SK-N-SH treated with all-trans-retinoic acid at 6 μM for 48 hours (cell line): ENCODE data around the gene ATP9A.
"Not testable (repeated sequence)": the region's sequence is repeated elsewhere in the genome, so short reads cannot be mapped to it uniquely, and the experiment has no call there.

ENCODE experiments used
- ATAC-seq: fragments of 200-7000 bp; cut with Tn5 transposase; 3 replicates; pipeline ENCODE4 v1.9.1; 2020; ENCODE audit warnings: mild to moderate bottlenecking, moderate library complexity
- ARNTL ChIP-seq: fragments of 450-650 bp; formaldehyde crosslinking; IDR thresholded peaks from 2 replicates; pipeline ENCODE4 v1.5.0; 2020; ENCODE audit warnings: low read depth, mild to moderate bottlenecking, moderate library complexity, borderline replicate concordance
- CREB5 ChIP-seq: fragments of 250-450 bp; sonication (Bioruptor Pico); IDR thresholded peaks from 2 replicates; pipeline ENCODE4 v1.5.1; 2020; ENCODE audit warnings: low read depth, mild to moderate bottlenecking, moderate library complexity
- CSDC2 ChIP-seq: fragments of 250-450 bp; sonication (Bioruptor Pico); IDR thresholded peaks from 2 replicates; pipeline ENCODE4 v1.5.0; 2020; ENCODE audit warnings: mild to moderate bottlenecking, moderate library complexity
- CSRNP3 ChIP-seq: fragments of 250-450 bp; sonication (Bioruptor Pico); IDR thresholded peaks from 2 replicates; pipeline ENCODE4 v1.5.1; 2021; ENCODE audit warnings: mild to moderate bottlenecking, moderate library complexity
- ESRRG ChIP-seq: fragments of 250-450 bp; sonication (Bioruptor Pico); IDR thresholded peaks from 2 replicates; pipeline ENCODE4 v1.6.1; 2021; ENCODE audit warnings: mild to moderate bottlenecking
- GLIS3 ChIP-seq: fragments of 250-450 bp; sonication (Bioruptor Pico); IDR thresholded peaks from 2 replicates; pipeline ENCODE4 v1.5.0; 2020; ENCODE audit warnings: mild to moderate bottlenecking, moderate library complexity
- ISL1 ChIP-seq: fragments of 250-450 bp; sonication (Bioruptor Pico); IDR thresholded peaks from 2 replicates; pipeline ENCODE4 v2.1.2; 2022; ENCODE audit warnings: mild to moderate bottlenecking, moderate library complexity
- OSR1 ChIP-seq: fragments of 250-450 bp; sonication (Bioruptor Pico); IDR thresholded peaks from 2 replicates; pipeline ENCODE4 v1.8.0; 2022; ENCODE audit warnings: moderate library complexity, mild to moderate bottlenecking, inconsistent platforms
- PPARA ChIP-seq: fragments of 250-450 bp; sonication (Bioruptor Pico); IDR thresholded peaks from 2 replicates; pipeline ENCODE4 v1.5.0; 2020; ENCODE audit warnings: mild to moderate bottlenecking, borderline replicate concordance
- RARB ChIP-seq: fragments of 250-450 bp; sonication (Bioruptor Pico); IDR thresholded peaks from 2 replicates; pipeline ENCODE4 v1.8.0; 2021; ENCODE audit warnings: mild to moderate bottlenecking, moderate library complexity
- SNAI2 ChIP-seq: fragments of 250-450 bp; sonication (Bioruptor Pico); IDR thresholded peaks from 2 replicates; pipeline ENCODE4 v1.5.0; 2020; ENCODE audit warnings: mild to moderate bottlenecking, moderate library complexity
- TCF4 ChIP-seq: fragments of 250-450 bp; sonication (Bioruptor Pico); IDR thresholded peaks from 2 replicates; pipeline ENCODE4 v1.8.0; 2021; ENCODE audit warnings: mild to moderate bottlenecking, moderate library complexity, borderline replicate concordance
- TOX ChIP-seq: fragments of 250-450 bp; sonication (Bioruptor Pico); IDR thresholded peaks from 2 replicates; pipeline ENCODE4 v1.8.0; 2021; ENCODE audit warnings: mild to moderate bottlenecking, moderate library complexity, borderline replicate concordance
- TSHZ2 ChIP-seq: fragments of 250-450 bp; sonication (Bioruptor Pico); IDR thresholded peaks from 2 replicates; pipeline ENCODE4 v1.5.0; 2020; ENCODE audit warnings: mild to moderate bottlenecking, moderate library complexity
- ZC3H10 ChIP-seq: fragments of 250-450 bp; sonication (Bioruptor Pico); IDR thresholded peaks from 2 replicates; pipeline ENCODE4 v1.5.1; 2021; ENCODE audit warnings: mild to moderate bottlenecking, moderate library complexity
- ZFP3 ChIP-seq: fragments of 250-450 bp; sonication (Bioruptor Pico); IDR thresholded peaks from 2 replicates; pipeline ENCODE4 v1.5.0; 2020; ENCODE audit warnings: mild to moderate bottlenecking, moderate library complexity
- ZNF70 ChIP-seq: fragments of 450-650 bp; formaldehyde crosslinking; IDR thresholded peaks from 2 replicates; pipeline ENCODE4 v1.5.0; 2020; ENCODE audit warnings: mild to moderate bottlenecking, moderate library complexity
- ZNF8 ChIP-seq: fragments of 450-650 bp; formaldehyde crosslinking; IDR thresholded peaks from 2 replicates; pipeline ENCODE4 v1.5.0; 2020; ENCODE audit warnings: mild to moderate bottlenecking, moderate library complexity
- TF ChIP-seq, protein P1 (sequence below): fragments of 250-450 bp; sonication (Bioruptor Pico); IDR thresholded peaks from 2 replicates; pipeline ENCODE4 v1.8.0; 2021; ENCODE audit warnings: low read depth, mild to moderate bottlenecking, moderate library complexity, borderline replicate concordance
- TF ChIP-seq, protein P2 (sequence below): fragments of 250-450 bp; sonication (Bioruptor Pico); IDR thresholded peaks from 2 replicates; pipeline ENCODE4 v1.8.0; 2020; ENCODE audit warnings: mild to moderate bottlenecking, moderate library complexity, borderline replicate concordance

The ATP9A gene

DNA sequence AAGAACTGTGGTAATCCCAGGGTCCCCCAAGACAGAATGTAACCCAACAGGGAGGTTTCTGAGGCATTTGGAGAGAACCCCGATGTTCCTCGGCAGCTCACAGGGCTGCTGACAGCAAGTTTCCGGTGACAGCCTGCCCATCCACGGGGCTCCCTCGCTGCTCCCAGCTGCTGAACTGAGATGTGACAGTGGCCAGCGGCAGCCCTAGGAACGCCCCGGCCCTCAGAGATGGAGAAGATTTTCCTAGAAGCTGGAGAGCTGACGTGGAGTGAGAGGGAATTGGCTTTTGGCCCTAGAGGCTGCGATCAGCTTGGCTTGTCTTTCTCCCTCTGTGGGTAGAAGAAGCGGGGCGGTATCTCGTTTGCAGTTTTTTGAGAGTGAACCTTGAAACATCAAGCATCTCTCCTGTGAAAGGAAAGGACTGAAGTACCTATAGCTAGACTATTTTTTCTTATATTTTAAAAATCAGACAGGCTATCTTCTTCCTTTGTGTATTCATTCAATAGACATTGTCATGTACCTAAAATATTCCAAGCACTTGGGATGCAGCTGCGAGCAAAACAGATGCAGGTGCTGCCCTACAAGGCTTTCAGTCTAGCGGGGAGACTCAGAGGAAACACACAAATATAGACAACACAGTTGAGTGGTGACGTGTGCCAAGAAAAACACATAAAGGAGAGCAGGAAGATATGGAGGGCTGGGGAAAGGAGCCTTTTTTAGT is 197.3 kb downstream of the ATP9A start (continued):
- no peak for TF ChIP-seq CREB5 (CRISPR knock-in tag)
- no peak for TF ChIP-seq SNAI2 (CRISPR knock-in tag)
- no peak for TF ChIP-seq TCF4 (CRISPR knock-in tag)
- TF ChIP-seq TOX (CRISPR knock-in tag), result no peak
- TF ChIP-seq ARNTL (CRISPR knock-in tag), result no peak
- TF ChIP-seq ZNF8 (CRISPR knock-in tag), result no peak
- TF ChIP-seq ISL1, result no peak
- no peak for TF ChIP-seq CSRNP3 (CRISPR knock-in tag)

DNA sequence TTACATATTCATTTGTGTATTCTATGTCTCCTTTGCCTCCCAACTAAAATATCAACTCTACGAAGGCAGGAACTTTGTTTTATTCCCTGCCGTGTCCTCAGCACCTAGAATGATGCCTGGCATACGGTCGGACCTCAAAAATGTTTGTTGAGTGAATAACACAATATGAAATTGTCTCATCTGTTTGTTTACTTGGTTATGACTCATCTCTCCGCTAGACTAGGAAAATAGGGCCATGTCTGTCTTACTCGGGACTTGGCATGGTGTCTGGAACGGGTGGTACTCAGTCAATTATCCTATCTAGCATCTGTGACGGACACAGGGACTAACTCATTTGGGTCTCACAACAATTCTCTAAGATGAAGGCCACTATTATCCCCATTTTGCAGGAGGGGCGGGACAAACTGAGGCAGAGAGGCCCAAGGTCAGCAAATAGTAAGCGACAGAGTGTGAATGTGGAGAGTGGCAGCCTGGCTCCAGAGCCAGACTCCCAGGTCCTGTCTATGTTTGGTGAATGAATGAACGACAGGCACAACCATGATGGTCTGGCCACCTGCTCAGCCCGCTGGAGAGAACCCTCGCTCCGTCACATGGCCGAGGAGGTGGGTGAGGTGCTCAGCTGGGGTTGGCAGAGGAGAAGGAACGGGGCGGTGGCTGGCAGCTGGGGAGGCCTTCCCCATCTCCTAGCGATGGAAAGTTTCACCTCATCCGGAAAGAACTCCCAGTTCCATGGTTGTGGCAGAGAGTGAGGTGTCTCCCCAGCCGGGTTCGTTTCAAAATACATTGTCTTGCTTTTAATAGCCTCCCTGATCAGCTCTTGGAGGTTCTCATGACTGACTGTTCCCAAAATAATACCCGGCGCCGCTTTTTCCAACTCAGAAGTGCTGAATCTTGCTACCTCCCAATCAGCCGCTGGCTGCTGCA is 198.1 kb downstream of the ATP9A start:
- ATAC-seq, result no peak
- TF ChIP-seq TOX (CRISPR knock-in tag) (no peak), OSR1 (CRISPR knock-in tag) (no peak), RARB (CRISPR knock-in tag) (no peak), GLIS3 (CRISPR knock-in tag) (no peak), TCF4 (CRISPR knock-in tag) (no peak), CSRNP3 (CRISPR knock-in tag) (no peak), PPARA (no peak), CREB5 (CRISPR knock-in tag) (no peak), SNAI2 (CRISPR knock-in tag) (no peak), ISL1 (no peak), ZNF8 (CRISPR knock-in tag) (no peak), ARNTL (CRISPR knock-in tag) (no peak), ZFP3 (CRISPR knock-in tag) (no peak)
- TF ChIP-seq, protein P1, sequence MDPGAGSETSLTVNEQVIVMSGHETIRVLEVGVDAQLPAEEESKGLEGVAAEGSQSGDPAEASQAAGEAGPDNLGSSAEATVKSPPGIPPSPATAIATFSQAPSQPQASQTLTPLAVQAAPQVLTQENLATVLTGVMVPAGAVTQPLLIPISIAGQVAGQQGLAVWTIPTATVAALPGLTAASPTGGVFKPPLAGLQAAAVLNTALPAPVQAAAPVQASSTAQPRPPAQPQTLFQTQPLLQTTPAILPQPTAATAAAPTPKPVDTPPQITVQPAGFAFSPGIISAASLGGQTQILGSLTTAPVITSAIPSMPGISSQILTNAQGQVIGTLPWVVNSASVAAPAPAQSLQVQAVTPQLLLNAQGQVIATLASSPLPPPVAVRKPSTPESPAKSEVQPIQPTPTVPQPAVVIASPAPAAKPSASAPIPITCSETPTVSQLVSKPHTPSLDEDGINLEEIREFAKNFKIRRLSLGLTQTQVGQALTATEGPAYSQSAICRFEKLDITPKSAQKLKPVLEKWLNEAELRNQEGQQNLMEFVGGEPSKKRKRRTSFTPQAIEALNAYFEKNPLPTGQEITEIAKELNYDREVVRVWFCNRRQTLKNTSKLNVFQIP (CRISPR knock-in tag), result no peak
- TF ChIP-seq, protein P2, sequence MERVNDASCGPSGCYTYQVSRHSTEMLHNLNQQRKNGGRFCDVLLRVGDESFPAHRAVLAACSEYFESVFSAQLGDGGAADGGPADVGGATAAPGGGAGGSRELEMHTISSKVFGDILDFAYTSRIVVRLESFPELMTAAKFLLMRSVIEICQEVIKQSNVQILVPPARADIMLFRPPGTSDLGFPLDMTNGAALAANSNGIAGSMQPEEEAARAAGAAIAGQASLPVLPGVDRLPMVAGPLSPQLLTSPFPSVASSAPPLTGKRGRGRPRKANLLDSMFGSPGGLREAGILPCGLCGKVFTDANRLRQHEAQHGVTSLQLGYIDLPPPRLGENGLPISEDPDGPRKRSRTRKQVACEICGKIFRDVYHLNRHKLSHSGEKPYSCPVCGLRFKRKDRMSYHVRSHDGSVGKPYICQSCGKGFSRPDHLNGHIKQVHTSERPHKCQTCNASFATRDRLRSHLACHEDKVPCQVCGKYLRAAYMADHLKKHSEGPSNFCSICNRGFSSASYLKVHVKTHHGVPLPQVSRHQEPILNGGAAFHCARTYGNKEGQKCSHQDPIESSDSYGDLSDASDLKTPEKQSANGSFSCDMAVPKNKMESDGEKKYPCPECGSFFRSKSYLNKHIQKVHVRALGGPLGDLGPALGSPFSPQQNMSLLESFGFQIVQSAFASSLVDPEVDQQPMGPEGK (CRISPR knock-in tag), result no peak

DNA sequence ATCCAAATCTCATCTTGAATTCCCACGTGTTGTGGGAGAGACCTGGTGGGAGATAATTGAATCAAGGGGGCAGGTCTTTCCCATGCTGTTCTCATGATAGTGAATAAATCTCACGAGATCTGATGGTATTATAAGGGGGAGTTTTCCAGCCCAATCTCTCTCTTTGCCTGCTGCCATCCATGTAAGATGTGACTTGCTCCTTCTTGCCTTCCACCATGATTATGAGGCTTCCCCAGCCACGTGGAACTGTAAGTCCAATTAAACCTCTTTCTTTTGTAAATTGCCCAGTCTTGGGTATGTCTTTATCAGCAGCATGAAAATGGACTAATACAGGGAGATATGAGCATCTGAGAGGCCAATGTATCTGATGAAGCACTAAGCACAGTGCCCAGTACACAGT is 199.7 kb downstream of the ATP9A start:
- not testable (repeated sequence) for ATAC-seq

DNA sequence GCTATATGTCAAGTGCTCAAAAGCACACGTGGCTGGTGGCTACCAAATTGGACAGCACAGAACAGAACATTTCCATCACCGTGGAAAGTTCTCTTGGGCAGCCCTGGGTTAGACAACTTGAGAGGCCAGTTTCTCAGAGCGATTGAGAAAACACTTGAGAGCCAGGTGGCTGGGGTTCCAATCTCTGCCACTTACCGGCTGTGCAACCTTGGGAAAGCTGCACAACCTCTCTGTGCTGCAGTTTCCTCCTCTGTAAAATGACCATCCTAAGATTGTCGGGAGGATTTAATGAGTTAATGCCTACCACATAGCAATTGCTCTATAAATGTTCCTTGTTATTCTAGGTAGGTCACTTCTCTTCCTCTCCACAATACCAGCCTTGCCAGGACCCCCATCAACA is 200.6 kb downstream of the ATP9A start:
- ATAC-seq, result no peak
- TF ChIP-seq ESRRG (CRISPR knock-in tag), result no peak
- TF ChIP-seq TOX (CRISPR knock-in tag), result no peak
- no peak for TF ChIP-seq TSHZ2 (CRISPR knock-in tag)
- TF ChIP-seq PPARA, result no peak
- TF ChIP-seq GLIS3 (CRISPR knock-in tag), result no peak
- TF ChIP-seq ZC3H10 (CRISPR knock-in tag), result no peak
- TF ChIP-seq ZNF70, result no peak
- no peak for TF ChIP-seq CSDC2 (CRISPR knock-in tag)
- TF ChIP-seq SNAI2 (CRISPR knock-in tag), result no peak
